SHP77 treated with DMSO at 0.1 percent for 48 hours (cell line): ENCODE results near the gene KLHL7.
"Not testable (repeated sequence)": the region's sequence is repeated elsewhere in the genome, so short reads cannot be mapped to it uniquely, and the experiment has no call there.

Experiments used
- DNase-seq: peaks from one replicate; lab custom pipeline; 2025; lab: John Stamatoyannopoulos, UW

Gene KLHL7

GRCh38 chr7:23108995-23109394 is 3.4 kb downstream of the KLHL7 start:
- DNase-seq: no peak

- DNase-seq: no peak
Measured at GRCh38 chr7:23109470-23109869, 3.9 kb downstream of the KLHL7 start.

- DNase-seq: no peak
Measured at GRCh38 chr7:23114896-23115295, 9.3 kb downstream of the KLHL7 start.

- DNase-seq: no peak
Measured at GRCh38 chr7:23115991-23116390, 10.4 kb downstream of the KLHL7 start.

GRCh38 chr7:23117841-23118240 is 12.3 kb downstream of the KLHL7 start:
- DNase-seq: no peak

- no peak for DNase-seq
Measured at GRCh38 chr7:23120106-23120505, 14.5 kb downstream of the KLHL7 start.

- DNase-seq: no peak
Measured at GRCh38 chr7:23121165-23121564, 15.6 kb downstream of the KLHL7 start.

- no peak for DNase-seq
Measured at GRCh38 chr7:23123007-23123406, 17.4 kb downstream of the KLHL7 start.

- no peak for DNase-seq
Measured at GRCh38 chr7:23123465-23123864, 17.9 kb downstream of the KLHL7 start.

- no peak for DNase-seq
Measured at GRCh38 chr7:23129036-23129435, 23.5 kb downstream of the KLHL7 start.

GRCh38 chr7:23131799-23132198 is 26.2 kb downstream of the KLHL7 start:
- not testable (repeated sequence) for DNase-seq

- DNase-seq: no peak
Measured at GRCh38 chr7:23133797-23134196, 28.2 kb downstream of the KLHL7 start.

GRCh38 chr7:23135755-23136154 is 30.2 kb downstream of the KLHL7 start:
- no peak for DNase-seq

GRCh38 chr7:23136216-23136615 is 30.6 kb downstream of the KLHL7 start:
- DNase-seq: no peak

- no peak for DNase-seq
Measured at GRCh38 chr7:23157679-23158078, 52.1 kb downstream of the KLHL7 start.

GRCh38 chr7:23158546-23158945 is 53.0 kb downstream of the KLHL7 start:
- DNase-seq: no peak

- DNase-seq: no peak
Measured at GRCh38 chr7:23161482-23161881, 55.9 kb downstream of the KLHL7 start.

GRCh38 chr7:23164846-23165245 is 59.3 kb downstream of the KLHL7 start:
- DNase-seq: no peak

GRCh38 chr7:23165316-23165715 is 59.7 kb downstream of the KLHL7 start:
- DNase-seq: no peak

GRCh38 chr7:23167691-23168090 is 62.1 kb downstream of the KLHL7 start:
- DNase-seq: no peak

- DNase-seq: no peak
Measured at GRCh38 chr7:23168111-23168885, 62.7 kb downstream of the KLHL7 start.

GRCh38 chr7:23175938-23176337 is 70.4 kb downstream of the KLHL7 start:
- no peak for DNase-seq

GRCh38 chr7:23181684-23182553 is 76.3 kb downstream of the KLHL7 start, which contains the start of gene NUP42:
NUP42 (plus strand) TSS chr7:23182048; CDS start chr7:23182086, 38 bp downstream.
- peak; percentile 99 for DNase-seq
